ENCODE measurements around the gene CENPL.
"Not testable (repeated sequence)": the region's sequence is repeated elsewhere in the genome, so short reads cannot be mapped to it uniquely, and the experiment has no call there.

Gene CENPL

GRCh38 chr1:173779936-173780335, 44.7 kb downstream of the CENPL start:
- DNase-seq (ENCODE audit: low read depth) = no peak
- no peak overlapping the region for H3K4me3 ChIP-seq (ENCODE audit: low read depth, low read length)
- TF ChIP-seq CTCF (IDR thresholded peaks at IDR 0.05; ENCODE audit: insufficient read depth, low read depth, low read length, missing control alignments) = no peak

- DNase-seq (ENCODE audit: low read depth) = no peak
- H3K4me3 ChIP-seq (ENCODE audit: low read depth, low read length) = no peak overlapping the region
- no peak for TF ChIP-seq CTCF (IDR thresholded peaks at IDR 0.05; ENCODE audit: insufficient read depth, low read depth, low read length, missing control alignments)
These were observed 49.0 kb downstream of the CENPL start for GRCh38 chr1:173775578-173776226.

GRCh38 chr1:173771560-173771959, 53.1 kb downstream of the CENPL start:
- no peak overlapping the region for H3K4me3 ChIP-seq (ENCODE audit: low read depth, low read length)

GRCh38 chr1:173770330-173770729, 54.4 kb downstream of the CENPL start:
- not testable (repeated sequence) for DNase-seq (ENCODE audit: low read depth); H3K4me3 ChIP-seq (ENCODE audit: low read depth, low read length)

More at GRCh38 chr1:173771560-173771959, 53.1 kb downstream of the CENPL start:
- DNase-seq (ENCODE audit: low read depth) = no peak
- no peak for TF ChIP-seq CTCF (IDR thresholded peaks at IDR 0.05; ENCODE audit: insufficient read depth, low read depth, low read length, missing control alignments)

- no peak for DNase-seq (ENCODE audit: low read depth)
- H3K4me3 ChIP-seq (ENCODE audit: low read depth, low read length) = no peak overlapping the region
- no peak for TF ChIP-seq CTCF (IDR thresholded peaks at IDR 0.05; ENCODE audit: insufficient read depth, low read depth, low read length, missing control alignments)
These were observed 55.9 kb downstream of the CENPL start for GRCh38 chr1:173768827-173769226.

- H3K4me3 ChIP-seq (ENCODE audit: low read depth, low read length) = no peak overlapping the region
- DNase-seq (ENCODE audit: low read depth) = no peak
- TF ChIP-seq CTCF (IDR thresholded peaks at IDR 0.05; ENCODE audit: insufficient read depth, low read depth, low read length, missing control alignments) = no peak
These were observed 56.5 kb downstream of the CENPL start for GRCh38 chr1:173768206-173768605.

- DNase-seq (ENCODE audit: low read depth); H3K4me3 ChIP-seq (ENCODE audit: low read depth, low read length): not testable (repeated sequence)
These were observed 60.4 kb downstream of the CENPL start for GRCh38 chr1:173764331-173764730.

- no peak overlapping the region for H3K4me3 ChIP-seq (ENCODE audit: low read depth, low read length)
- DNase-seq (ENCODE audit: low read depth) = no peak
- TF ChIP-seq CTCF (IDR thresholded peaks at IDR 0.05; ENCODE audit: insufficient read depth, low read depth, low read length, missing control alignments) = no peak
These were observed 65.7 kb downstream of the CENPL start for GRCh38 chr1:173758980-173759379.

Measured in GM12865 (cell line).